Peyer's patch (tissue), 4 donors: ENCODE results near the gene KCNIP3.

ENCODE experiments used
- CTCF ChIP-seq, 6 experiments: fragments of 450-650 bp in 4 of 6; fragments of 200-600 bp in 2 of 6; sonication (generic) in 1 of 6; IDR thresholded peaks; one replicate each; pipeline ENCODE4 v1.5.1; 2017 to 2019; ENCODE audit warnings: antibody characterized with exemption in 6 of 6, mild to moderate bottlenecking in 3 of 6, moderate library complexity in 1 of 6
- POLR2A ChIP-seq, 2 donors: fragments of 450-650 bp; IDR thresholded peaks; one replicate each; pipeline ENCODE4 v1.5.1; 2017; ENCODE audit warnings: antibody characterized with exemption in 2 of 2, mild to moderate bottlenecking in 2 of 2, moderate library complexity in 2 of 2

- TF ChIP-seq CTCF (IDR thresholded peaks at IDR 0.05) (no peak), POLR2A (IDR thresholded peaks at IDR 0.05) (no peak)
Measured at GRCh38 chr2:95377216-95378123, 80.3 kb downstream of the KCNIP3 start.
